Esophagus squamous epithelium (tissue), 5 donors: ENCODE results near the gene ENHO. TPM values are rescaled to one million over a fixed set of nuclear protein-coding genes. Genes with fewer than 3 reads are reported as not detected.

Experiments used
- DNase-seq: peaks from one replicate; lab custom pipeline; 2025; lab: John Stamatoyannopoulos, UW
- H3K27ac ChIP-seq, 4 donors: fragments of 200-600 bp; sonication (generic); one replicate each; pipeline ENCODE4 v1.5.1; 2016 to 2019; ENCODE audit warnings: mild to moderate bottlenecking in 1 of 4
- H3K27me3 ChIP-seq, 4 donors: fragments of 200-600 bp; sonication (generic); 1 replicate in 3 of 4; 2 replicates in 1 of 4; pipeline versions ENCODE4 v1.5.1 to v1.6.0; 2017 to 2021; ENCODE audit warnings: antibody characterized with exemption in 1 of 4
- H3K36me3 ChIP-seq, 3 donors: fragments of 200-600 bp; sonication (generic); one replicate each; pipeline ENCODE4 v1.5.1; 2016 to 2019
- H3K4me1 ChIP-seq, 3 donors: fragments of 200-600 bp; sonication (generic); one replicate each; pipeline ENCODE4 v1.5.1; 2017 to 2019
- H3K4me3 ChIP-seq, 4 donors: fragments of 200-600 bp; sonication (generic); 1 replicate in 3 of 4; 2 replicates in 1 of 4; pipeline ENCODE4 v1.5.1; 2016 to 2019; ENCODE audit warnings: mild to moderate bottlenecking in 2 of 4, moderate library complexity in 1 of 4
- H3K9me3 ChIP-seq, 3 donors: fragments of 200-600 bp; sonication (generic); one replicate each; pipeline ENCODE4 v1.5.1; 2016 to 2019
- POLR2A ChIP-seq, 4 donors: fragments of 450-650 bp; IDR thresholded peaks; one replicate each; pipeline ENCODE4 v1.6.1; 2017; ENCODE audit warnings: antibody characterized with exemption in 4 of 4, mild to moderate bottlenecking in 4 of 4, moderate library complexity in 3 of 4
- WGBS, 2 donors: methylation state at CpG; one replicate each; pipeline ENCODE4 v1.1.5; 2018; 5-methylcytosine and 5-hydroxymethylcytosine counted together
- intact Hi-C: fragments of 100-400 bp; cut with DNase I; formaldehyde crosslinking; loops from one replicate; pipeline ENCODE4 v1.15.0; 2022
- total RNA-seq, 4 donors: library from RNA; depleted of rRNA; stranded (reverse); fragments of >200 nt; gene quantifications; one replicate each; pipeline ENCODE4 v1.1.0, GENCODE V29; 2016
- TF ChIP-seq, protein P1 (sequence below), 6 experiments: fragments of 450-650 bp in 4 of 6; fragments of 200-600 bp in 2 of 6; sonication (generic) in 2 of 6; IDR thresholded peaks; one replicate each; pipeline ENCODE4 v1.5.1; 2016 to 2019; ENCODE audit warnings: antibody characterized with exemption in 6 of 6, mild to moderate bottlenecking in 4 of 6, moderate library complexity in 4 of 6
- donor health status: DM: yes; HTN: yes; CAD: no.

ENHO gene
- total RNA-seq, 4 donors from 2014 or later: 0.38 TPM; not detected in 3

DNA sequence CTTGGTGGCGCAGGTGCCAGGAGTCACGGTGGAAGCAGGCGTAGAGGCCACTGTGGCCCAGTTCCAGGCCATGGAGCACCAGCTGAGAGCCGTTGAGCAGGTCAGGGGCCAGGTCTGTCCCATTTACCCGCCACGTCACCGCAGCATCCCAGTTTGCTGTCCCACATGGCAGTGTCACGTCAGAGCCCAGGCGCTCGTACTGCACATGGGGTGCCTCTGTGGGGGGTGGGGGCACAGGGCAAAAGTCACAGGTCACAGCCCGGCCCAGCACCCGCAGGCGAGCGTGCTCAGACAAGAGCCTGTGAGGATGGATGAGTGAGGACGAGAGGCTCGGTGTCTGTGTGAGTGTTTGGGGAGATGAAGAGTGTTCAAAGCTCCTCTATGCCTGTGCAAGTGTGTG is 41.8 kb upstream of the ENHO start:
- intact Hi-C loops: no loop called here
- no peak for DNase-seq
- TF ChIP-seq, protein P1, sequence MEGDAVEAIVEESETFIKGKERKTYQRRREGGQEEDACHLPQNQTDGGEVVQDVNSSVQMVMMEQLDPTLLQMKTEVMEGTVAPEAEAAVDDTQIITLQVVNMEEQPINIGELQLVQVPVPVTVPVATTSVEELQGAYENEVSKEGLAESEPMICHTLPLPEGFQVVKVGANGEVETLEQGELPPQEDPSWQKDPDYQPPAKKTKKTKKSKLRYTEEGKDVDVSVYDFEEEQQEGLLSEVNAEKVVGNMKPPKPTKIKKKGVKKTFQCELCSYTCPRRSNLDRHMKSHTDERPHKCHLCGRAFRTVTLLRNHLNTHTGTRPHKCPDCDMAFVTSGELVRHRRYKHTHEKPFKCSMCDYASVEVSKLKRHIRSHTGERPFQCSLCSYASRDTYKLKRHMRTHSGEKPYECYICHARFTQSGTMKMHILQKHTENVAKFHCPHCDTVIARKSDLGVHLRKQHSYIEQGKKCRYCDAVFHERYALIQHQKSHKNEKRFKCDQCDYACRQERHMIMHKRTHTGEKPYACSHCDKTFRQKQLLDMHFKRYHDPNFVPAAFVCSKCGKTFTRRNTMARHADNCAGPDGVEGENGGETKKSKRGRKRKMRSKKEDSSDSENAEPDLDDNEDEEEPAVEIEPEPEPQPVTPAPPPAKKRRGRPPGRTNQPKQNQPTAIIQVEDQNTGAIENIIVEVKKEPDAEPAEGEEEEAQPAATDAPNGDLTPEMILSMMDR (IDR thresholded peaks at IDR 0.05): no peak
- TF ChIP-seq POLR2A (IDR thresholded peaks at IDR 0.05): no peak
- H3K27me3 ChIP-seq: peaks cover 0 to 72% (median 2%) of the 10 kb centered on the region in 4 donors
- H3K9me3 ChIP-seq: no peaks in the 10 kb centered on the region
- H3K4me3 ChIP-seq: no peak overlapping the region
- H3K36me3 ChIP-seq: no peaks in the 10 kb centered on the region
- WGBS, 2 donors: 89 to 90% methylated on average over 9 to 14 of the region's 16 CpGs
- H3K27ac ChIP-seq: no peak overlapping the region
- H3K4me1 ChIP-seq: peaks cover 0 to 10% (median 0%) of the 10 kb centered on the region in 3 donors

DNA sequence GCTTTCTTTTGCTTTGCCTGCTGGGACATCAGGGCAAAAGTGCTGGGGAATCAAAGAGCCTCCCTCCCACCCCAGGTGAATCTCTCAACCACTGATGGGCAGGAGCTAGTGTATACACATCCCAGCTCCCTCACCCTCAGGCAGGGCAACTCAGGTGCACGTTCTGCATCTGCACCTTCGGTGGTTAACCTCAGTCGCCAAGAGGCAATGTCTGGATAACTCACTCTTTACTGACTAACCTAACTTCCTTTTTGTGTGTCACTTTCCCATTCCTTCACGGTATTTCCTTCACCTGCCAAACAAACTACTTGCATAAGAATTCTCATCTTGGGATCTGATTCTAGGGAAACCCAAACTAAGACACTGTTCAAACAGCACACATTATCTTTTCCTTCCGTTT is 40.5 kb upstream of the ENHO start:
- Histone ChIP-seq H3K27ac (no peak overlapping the region), H3K36me3 (no peaks in the 10 kb centered on the region), H3K9me3 (no peaks in the 10 kb centered on the region), H3K27me3 (peaks cover 0 to 82% (median 3%) of the 10 kb centered on the region in 4 donors), H3K4me3 (no peak overlapping the region), H3K4me1 (peaks cover 0 to 19% (median 0%) of the 10 kb centered on the region in 3 donors)
- intact Hi-C loops: no loop called here
- TF ChIP-seq, protein P1 (IDR thresholded peaks at IDR 0.05): no peak
- TF ChIP-seq POLR2A (IDR thresholded peaks at IDR 0.05): no peak
- DNase-seq: no peak
- WGBS, 2 donors: 54 to 65% methylated on average over 5 of the region's 5 CpGs

DNA sequence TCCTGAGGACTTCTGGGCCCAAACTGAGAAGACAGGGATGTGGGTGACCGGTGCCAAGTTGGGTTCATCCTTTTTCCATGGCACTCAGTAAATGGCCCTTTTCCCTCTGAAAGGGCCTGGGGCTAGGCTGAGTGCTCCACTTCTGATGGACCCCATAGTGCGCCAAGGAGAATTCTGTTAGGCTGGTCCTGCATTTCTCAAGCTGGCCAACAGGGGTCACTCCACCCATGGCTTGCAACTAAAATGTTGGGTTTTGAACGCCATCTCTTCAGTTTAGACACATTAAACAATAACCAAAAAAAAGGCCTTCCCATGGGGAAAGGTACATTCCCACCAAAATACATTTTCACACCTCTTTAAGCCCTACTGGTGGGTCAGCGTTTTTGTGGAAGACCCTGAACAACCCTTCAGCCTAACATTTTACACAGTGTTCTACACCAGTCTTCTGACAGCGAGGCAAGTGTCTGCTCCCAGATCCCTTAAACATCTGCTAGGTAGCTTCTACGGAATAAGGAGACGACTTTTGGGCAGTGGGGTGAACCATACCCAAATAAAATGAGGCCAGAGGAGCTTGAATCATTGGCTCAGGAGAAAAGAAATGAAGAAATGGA is 39.5 kb upstream of the ENHO start:
- peaks cover 0 to 82% (median 3%) of the 10 kb centered on the region in 4 donors for H3K27me3 ChIP-seq
- no peaks in the 10 kb centered on the region for H3K9me3 ChIP-seq
- intact Hi-C loops: no loop called here
- H3K4me1 ChIP-seq: peaks cover 0 to 19% (median 0%) of the 10 kb centered on the region in 3 donors
- 67 to 80% methylated on average over 5 to 6 of the region's 7 CpGs for whole genome bisulfite sequencing, 2 donors
- TF ChIP-seq, protein P1 (IDR thresholded peaks at IDR 0.05): peak in 4 of 6 experiments; percentile 20 to 54 (median 32)
- TF ChIP-seq POLR2A (IDR thresholded peaks at IDR 0.05): no peak
- DNase-seq: no peak
- H3K4me3 ChIP-seq: no peak overlapping the region
- no peaks in the 10 kb centered on the region for H3K36me3 ChIP-seq
- H3K27ac ChIP-seq: no peak overlapping the region

DNA sequence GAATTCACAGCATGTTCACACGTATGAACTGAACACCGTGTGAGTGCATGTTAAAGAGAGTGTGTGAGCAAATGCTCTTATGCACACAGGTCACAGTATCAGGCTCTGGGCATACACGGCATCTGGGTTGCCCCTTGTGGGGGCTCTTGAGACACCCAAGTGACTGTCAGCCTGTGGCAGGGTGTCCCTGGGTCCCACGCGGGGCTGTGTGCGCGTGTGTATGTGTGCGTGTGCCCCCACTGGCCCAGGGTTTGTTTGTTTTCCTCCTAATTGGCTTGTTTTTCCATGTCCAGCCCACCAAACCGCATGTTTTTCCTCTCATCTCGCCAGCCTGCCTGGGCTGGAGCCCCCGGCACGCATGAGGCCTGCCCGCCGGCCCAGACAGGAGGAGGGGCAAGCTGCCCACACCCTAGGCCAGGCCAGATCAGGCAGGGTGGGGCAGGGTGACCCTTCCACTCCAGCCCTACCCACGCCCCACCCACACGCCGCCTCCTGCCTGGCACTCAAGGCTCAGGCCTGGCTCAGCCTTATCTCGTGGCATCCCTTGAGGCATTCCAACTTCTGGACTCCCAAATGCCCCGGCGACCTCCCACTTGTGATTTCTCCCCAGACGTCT is 37.9 kb upstream of the ENHO start:
- Histone ChIP-seq H3K4me3 (no peak overlapping the region), H3K4me1 (peaks cover 0 to 19% (median 0%) of the 10 kb centered on the region in 3 donors), H3K36me3 (no peaks in the 10 kb centered on the region), H3K9me3 (no peaks in the 10 kb centered on the region), H3K27ac (no peak overlapping the region), H3K27me3 (peaks cover 0 to 73% (median 3%) of the 10 kb centered on the region in 4 donors)
- TF ChIP-seq, protein P1 (IDR thresholded peaks at IDR 0.05): no peak
- no peak for TF ChIP-seq POLR2A (IDR thresholded peaks at IDR 0.05)
- no peak for DNase-seq
- WGBS, 2 donors: 71 to 79% methylated on average over 10 to 16 of the region's 21 CpGs
- intact Hi-C loops: no loop called here
